ENCODE results near the gene C1orf35. TPM values are rescaled to one million over a fixed set of nuclear protein-coding genes. Genes with fewer than 3 reads are reported as not detected.

The C1orf35 gene
- total and polyA plus RNA-seq, 9 of the 15 experiments (the other 6 are each of a cell fraction or from before 2014, with no cell fraction given) = 3.2 to 48.7 (median 12.5) TPM

- Histone ChIP-seq H3K4me1 (replicated peaks in 1 of 2; ENCODE audit: control insufficient read depth in 2 of 2, insufficient read depth in 2 of 2, low read length in 2 of 2) (peaks cover 0 to 27% of the 10 kb centered on the region in 2 experiments; a peak in 2 of 5 replicates), H3K9me3 (replicated peaks; ENCODE audit: control insufficient read depth, insufficient read depth, low read depth, low read length) (no peaks in the 10 kb centered on the region), H3K36me3 (ENCODE audit: control insufficient read depth, insufficient read depth, low read length) (no peaks in the 10 kb centered on the region), H3K79me2 (ENCODE audit: control insufficient read depth, insufficient read depth, low read length) (no peaks in the 10 kb centered on the region), H4K20me1 (replicated peaks; ENCODE audit: control insufficient read depth, insufficient read depth, low read length) (peaks cover 34% of the 10 kb centered on the region), H3K9me1 (ENCODE audit: control insufficient read depth, insufficient read depth, low read length) (no peaks in the 10 kb centered on the region), H3K4me3 (no peak overlapping the region), H3K4me2 (ENCODE audit: insufficient read depth, low read length) (no peak overlapping the region), H3K27me3 (ENCODE audit: control insufficient read depth in 2 of 2, insufficient read depth in 2 of 2, low read length in 2 of 2) (peaks cover 3 to 29% of the 10 kb centered on the region in 2 experiments; a peak in 3 of 5 replicates), H3K9ac (ENCODE audit: insufficient read depth in 1 of 2, low read depth in 2 of 2, low read length in 2 of 2) (peak overlapping the region in 1 of 2 experiments; percentile 14; a peak in 2 of 4 replicates), H3K27ac (ENCODE audit: extremely low read depth, low read depth, low read length) (no peak overlapping the region), H2AFZ (ENCODE audit: low read depth, low read length) (no peak overlapping the region)
- ChIA-PET POLR2A (interaction anchor here (0.6 to 1.6 kb wide), 3 partner anchors 11 to 1554 kb away, joined by 3 to 7 read pairs (median 3); no protein-coding TSS in a partner anchor), CTCF (ENCODE audit: low intra/inter-chr PET ratio) (no interaction called here)
- no peak for FAIRE-seq
- no peak for TF ChIP-seq SRF (CRISPR knock-in tag; IDR thresholded peaks at IDR 0.05)
- no peak for TF ChIP-seq ZNF165 (CRISPR knock-in tag; IDR thresholded peaks at IDR 0.05; ENCODE audit: borderline replicate concordance)
- peak; percentile 33; the same call in 1 of the 2 replicates for TF ChIP-seq ZNF316 (IDR thresholded peaks at IDR 0.05)
- no peak for TF ChIP-seq ZBTB8A (IDR thresholded peaks at IDR 0.05; ENCODE audit: partially characterized antibody)
- TF ChIP-seq SREBF1 (IDR thresholded peaks at IDR 0.05; ENCODE audit: borderline replicate concordance, low read depth, low read length) = no peak
- no peak for TF ChIP-seq NR2C2 (CRISPR knock-in tag; IDR thresholded peaks at IDR 0.05)
- 0 out of 2 replicates have a peak, but pooled peaks have one; percentile 52 for TF ChIP-seq NR2C2 (tag; IDR thresholded peaks at IDR 0.05)
- in situ Hi-C loops (cut with MboI) = no loop called here
- no TSS peak for BruUV-seq (replicated peaks)
- WGBS (ENCODE audit: insufficient coverage, low coverage, missing lambda C conversion rate) = 8% methylated on average over 5 of the region's 5 CpGs
- DNase-seq (ENCODE audit: extremely low read depth in 1 of 4, low spot score in 3 of 4) = no peak
- peak; percentile 5 for ATAC-seq
- intact Hi-C loops (cut with micrococcal nuclease) = no loop called here
Observed at GRCh38 chr1:228072658-228073043, 30.5 kb downstream of the C1orf35 start.
